Femur (tissue), 1 donor: ENCODE results near the gene FAM229B.
"Not testable (repeated sequence)": the region's sequence is repeated elsewhere in the genome, so short reads cannot be mapped to it uniquely, and the experiment has no call there.

Experiments used
- DNase-seq: peaks from one replicate; pipeline ENCODE4 v3.0.0-alpha.2; 2017

The FAM229B gene

GRCh38 chr6:112065426-112065986 lies 21.9 kb upstream of the FAM229B start:
- DNase-seq = no peak

- DNase-seq = no peak
Measured at GRCh38 chr6:112066606-112067005, 20.8 kb upstream of the FAM229B start.

- DNase-seq = no peak
Measured at GRCh38 chr6:112081569-112081968, 5.8 kb upstream of the FAM229B start.

GRCh38 chr6:112085286-112086065 lies 1.9 kb upstream of the FAM229B start:
- no peak for DNase-seq

- DNase-seq = no peak
Measured at GRCh38 chr6:112086744-112087135, 651 bp upstream of the FAM229B start.

- DNase-seq = no peak
Measured at GRCh38 chr6:112087916-112088315, 525 bp downstream of the FAM229B start.

- no peak for DNase-seq
Measured at GRCh38 chr6:112096901-112097300, 9.5 kb downstream of the FAM229B start.

DNA sequence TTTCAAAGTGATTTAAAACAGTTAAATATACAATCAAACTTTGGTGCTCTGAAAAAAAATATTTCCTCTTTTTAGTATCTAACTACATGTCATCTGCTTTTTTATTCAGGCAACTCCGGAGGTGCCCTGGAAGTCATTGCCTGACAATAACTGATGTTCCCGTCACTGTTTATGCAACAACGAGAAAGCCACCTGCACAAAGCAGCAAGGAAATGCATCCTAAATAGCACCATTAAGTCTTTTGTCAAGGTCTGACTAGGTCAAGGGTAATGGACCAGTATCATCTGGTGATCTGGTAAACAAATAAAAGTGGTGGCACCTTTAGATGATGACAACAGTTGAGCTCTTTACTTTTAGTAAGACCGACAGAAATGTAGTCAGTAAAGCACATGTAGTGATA lies 13.2 kb downstream of the FAM229B start:
- no peak for DNase-seq

GRCh38 chr6:112106026-112106425 lies 18.6 kb downstream of the FAM229B start:
- not testable (repeated sequence) for DNase-seq

- DNase-seq = no peak
Measured at GRCh38 chr6:112106562-112106961, 19.2 kb downstream of the FAM229B start.

- DNase-seq = no peak
Measured at GRCh38 chr6:112109262-112109661, 21.9 kb downstream of the FAM229B start.

- DNase-seq = peak; percentile 26
Measured at GRCh38 chr6:112113431-112113830, 26.0 kb downstream of the FAM229B start.

DNA sequence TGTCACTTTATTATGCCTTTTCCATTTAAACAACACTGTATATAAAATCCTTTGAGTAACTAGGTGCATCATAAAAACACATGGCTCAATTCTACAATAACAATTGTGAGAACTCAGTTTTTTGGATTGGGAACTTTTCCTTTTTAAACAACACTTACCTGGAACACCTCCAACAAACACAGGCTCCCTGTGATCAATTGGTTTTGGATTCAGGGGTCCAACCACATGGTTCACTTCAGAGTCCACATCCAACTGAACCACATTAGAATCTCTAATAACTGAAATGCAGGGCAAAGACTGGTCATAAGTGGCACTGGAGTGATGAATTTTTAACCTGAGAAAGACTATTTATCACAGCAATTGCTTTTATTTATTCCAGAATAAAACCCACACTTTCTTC lies 26.5 kb downstream of the FAM229B start:
- no peak for DNase-seq

- no peak for DNase-seq
Measured at GRCh38 chr6:112114577-112115223, 27.3 kb downstream of the FAM229B start.

DNA sequence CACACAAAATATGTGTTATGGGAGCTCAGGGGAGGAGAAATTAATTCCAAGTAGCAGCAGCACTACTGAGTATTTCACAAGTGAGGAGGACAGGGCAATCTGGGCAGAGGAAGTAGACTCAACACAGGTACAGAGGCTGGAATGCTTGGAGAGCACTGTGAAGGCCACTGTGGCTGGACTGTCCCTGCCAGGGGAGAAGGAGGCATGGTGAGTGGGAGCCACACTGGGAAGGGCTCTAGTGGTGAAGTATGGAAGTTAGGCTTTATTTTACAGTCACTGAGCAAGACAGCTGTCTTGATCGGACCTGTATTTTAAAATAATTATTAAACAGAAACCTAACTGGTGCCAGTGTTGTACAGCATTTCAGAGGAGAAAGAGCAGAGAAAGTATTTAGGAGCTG lies 28.8 kb downstream of the FAM229B start:
- DNase-seq = no peak

- DNase-seq = no peak
Measured at GRCh38 chr6:112117554-112117953, 30.2 kb downstream of the FAM229B start.

GRCh38 chr6:112118034-112118433 lies 30.6 kb downstream of the FAM229B start:
- no peak for DNase-seq

DNA sequence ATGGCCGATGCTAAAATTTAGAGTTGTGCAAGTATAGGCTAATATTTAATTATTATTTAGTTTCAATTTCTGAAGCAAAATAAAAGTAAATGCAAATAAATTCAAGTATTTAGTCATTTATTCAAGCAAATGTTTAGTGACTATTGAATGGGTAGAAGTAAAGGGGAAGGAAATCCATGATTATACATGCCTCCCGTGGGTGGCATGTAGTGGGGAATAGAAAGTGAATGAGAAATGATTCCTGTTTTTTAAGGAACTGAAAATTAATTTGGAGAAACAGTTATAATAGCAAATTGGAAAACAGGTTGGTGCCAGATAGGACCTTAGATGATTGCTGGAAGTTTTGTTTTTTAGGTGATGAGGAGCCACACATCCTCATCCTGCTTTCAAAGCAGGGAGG lies 35.4 kb downstream of the FAM229B start:
- no peak for DNase-seq

- DNase-seq = no peak
Measured at GRCh38 chr6:112123982-112124381, 36.6 kb downstream of the FAM229B start.

- no peak for DNase-seq
Measured at GRCh38 chr6:112128208-112128607, 40.8 kb downstream of the FAM229B start.

DNA sequence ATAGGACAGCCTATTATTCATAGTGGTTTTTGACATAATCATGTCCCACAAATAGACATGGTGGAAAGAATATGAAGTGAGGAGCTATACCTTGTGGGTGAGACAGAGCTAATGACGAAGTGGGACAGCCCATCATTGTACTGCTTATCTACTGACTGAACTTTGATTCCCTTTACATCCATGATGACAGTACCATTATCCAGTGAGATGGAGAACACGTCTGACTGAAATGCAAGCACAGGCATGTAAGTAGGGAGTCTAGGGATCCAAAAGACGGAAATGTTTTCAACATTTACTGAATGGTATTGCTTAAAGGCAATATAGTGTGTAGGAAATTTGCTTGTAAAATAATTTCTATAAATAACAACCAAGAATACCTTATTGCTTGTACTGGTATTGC lies 43.5 kb downstream of the FAM229B start:
- DNase-seq = no peak

DNA sequence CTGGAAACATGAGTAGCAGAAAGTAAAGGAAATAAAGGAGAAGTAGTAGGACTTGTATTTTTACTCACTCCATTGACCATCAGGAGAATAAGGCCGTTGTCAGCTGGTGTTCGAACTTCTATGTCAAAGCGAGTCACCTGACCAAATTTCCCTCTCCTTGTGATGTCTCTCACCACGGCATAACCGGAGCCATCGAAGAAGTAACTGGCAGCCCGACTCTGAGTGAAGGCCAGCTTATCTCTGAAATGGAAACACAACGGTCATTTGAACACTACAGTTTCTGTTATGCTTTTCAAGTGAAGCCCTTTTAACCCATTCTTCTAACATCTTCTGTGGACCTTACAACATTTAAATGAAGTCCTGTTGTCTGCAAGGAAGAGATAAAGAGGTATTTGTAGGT lies 51.7 kb downstream of the FAM229B start:
- DNase-seq = no peak

DNA sequence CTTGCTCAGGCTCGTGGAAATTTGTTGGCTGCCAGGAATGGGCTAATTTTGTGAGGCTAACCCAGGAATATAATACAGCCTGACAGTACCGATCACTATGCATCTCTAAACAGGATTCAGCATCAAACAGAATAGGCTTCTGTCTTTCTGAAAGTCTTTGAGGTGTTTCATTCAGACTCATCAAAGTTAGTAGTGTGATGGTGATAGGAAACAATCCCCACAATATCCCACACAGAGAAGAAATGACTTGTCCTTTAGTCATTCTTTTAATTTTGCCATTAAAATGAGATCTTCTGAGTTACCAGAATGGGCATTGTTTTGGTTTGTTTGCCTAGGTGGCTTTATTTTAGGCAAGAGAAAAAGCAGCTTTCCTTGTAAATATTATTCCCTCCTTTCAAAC lies 54.3 kb downstream of the FAM229B start:
- no peak for DNase-seq
